HuH-7 (cell line): ENCODE measurements around the gene CCSAP.
"Not testable (repeated sequence)": the region's sequence is repeated elsewhere in the genome, so short reads cannot be mapped to it uniquely, and the experiment has no call there.

ENCODE experiments used
- DNase-seq: peaks from one replicate; pipeline ENCODE4 v3.0.0; 2011; ENCODE audit warnings: low spot score

The CCSAP gene

GRCh38 chr1:229364207-229365065, 21.6 kb upstream of the CCSAP start:
- no peak for DNase-seq

- no peak for DNase-seq
These were observed 20.9 kb upstream of the CCSAP start for GRCh38 chr1:229363723-229364122.

GRCh38 chr1:229360420-229360819, 17.6 kb upstream of the CCSAP start:
- no peak for DNase-seq

- DNase-seq: no peak
These were observed 12.8 kb upstream of the CCSAP start for GRCh38 chr1:229355661-229356060.

- DNase-seq: no peak
These were observed 11.4 kb upstream of the CCSAP start for GRCh38 chr1:229354226-229354625.

GRCh38 chr1:229352975-229353374, 10.1 kb upstream of the CCSAP start:
- no peak for DNase-seq

GRCh38 chr1:229349463-229350385, 6.9 kb upstream of the CCSAP start:
- DNase-seq: no peak

- no peak for DNase-seq
These were observed 4.7 kb upstream of the CCSAP start for GRCh38 chr1:229347528-229347927.

- DNase-seq: no peak
These were observed 2.3 kb upstream of the CCSAP start for GRCh38 chr1:229344937-229345684.

GRCh38 chr1:229344139-229344538, 1.3 kb upstream of the CCSAP start:
- no peak for DNase-seq

GRCh38 chr1:229341774-229342655, 832 bp downstream of the CCSAP start:
- DNase-seq: peak; percentile 83

GRCh38 chr1:229340496-229340895, 2.4 kb downstream of the CCSAP start:
- no peak for DNase-seq

- DNase-seq: no peak
These were observed 3.3 kb downstream of the CCSAP start for GRCh38 chr1:229339520-229339919.

GRCh38 chr1:229339086-229339485, 3.8 kb downstream of the CCSAP start:
- DNase-seq: no peak

GRCh38 chr1:229336345-229336744, 6.5 kb downstream of the CCSAP start:
- no peak for DNase-seq

GRCh38 chr1:229334716-229335115, 8.1 kb downstream of the CCSAP start:
- no peak for DNase-seq

GRCh38 chr1:229334269-229334668, 8.6 kb downstream of the CCSAP start:
- no peak for DNase-seq

- DNase-seq: no peak
These were observed 14.1 kb downstream of the CCSAP start for GRCh38 chr1:229328598-229329362.

GRCh38 chr1:229327765-229328164, 15.1 kb downstream of the CCSAP start:
- DNase-seq: not testable (repeated sequence)

GRCh38 chr1:229326601-229327000, 16.2 kb downstream of the CCSAP start:
- DNase-seq: no peak
